Esophagus squamous epithelium (tissue), 5 donors: ENCODE results near the gene COPS8. TPM values are rescaled to one million over a fixed set of nuclear protein-coding genes. Genes with fewer than 3 reads are reported as not detected.
A peak's percentile ranks its signal among the peaks of the same experiment; 100 is the strongest.

Source experiments
- DNase-seq: peaks from one replicate; lab custom pipeline; 2025; lab: John Stamatoyannopoulos, UW
- H3K27ac ChIP-seq, 4 donors: fragments of 200-600 bp; sonication (generic); one replicate each; pipeline ENCODE4 v1.5.1; 2016 to 2019; ENCODE audit warnings: mild to moderate bottlenecking in 1 of 4
- H3K27me3 ChIP-seq, 4 donors: fragments of 200-600 bp; sonication (generic); 1 replicate in 3 of 4; 2 replicates in 1 of 4; pipeline versions ENCODE4 v1.5.1 to v1.6.0; 2017 to 2021; ENCODE audit warnings: antibody characterized with exemption in 1 of 4
- H3K36me3 ChIP-seq, 3 donors: fragments of 200-600 bp; sonication (generic); one replicate each; pipeline ENCODE4 v1.5.1; 2016 to 2019
- H3K4me1 ChIP-seq, 3 donors: fragments of 200-600 bp; sonication (generic); one replicate each; pipeline ENCODE4 v1.5.1; 2017 to 2019
- H3K4me3 ChIP-seq, 4 donors: fragments of 200-600 bp; sonication (generic); 1 replicate in 3 of 4; 2 replicates in 1 of 4; pipeline ENCODE4 v1.5.1; 2016 to 2019; ENCODE audit warnings: mild to moderate bottlenecking in 2 of 4, moderate library complexity in 1 of 4
- H3K9me3 ChIP-seq, 3 donors: fragments of 200-600 bp; sonication (generic); one replicate each; pipeline ENCODE4 v1.5.1; 2016 to 2019
- CTCF ChIP-seq, 6 experiments: fragments of 450-650 bp in 4 of 6; fragments of 200-600 bp in 2 of 6; sonication (generic) in 2 of 6; IDR thresholded peaks; one replicate each; pipeline ENCODE4 v1.5.1; 2016 to 2019; ENCODE audit warnings: antibody characterized with exemption in 6 of 6, mild to moderate bottlenecking in 4 of 6, moderate library complexity in 4 of 6
- POLR2A ChIP-seq, 4 donors: fragments of 450-650 bp; IDR thresholded peaks; one replicate each; pipeline ENCODE4 v1.6.1; 2017; ENCODE audit warnings: antibody characterized with exemption in 4 of 4, mild to moderate bottlenecking in 4 of 4, moderate library complexity in 3 of 4
- WGBS, 2 donors: methylation state at CpG; one replicate each; pipeline ENCODE4 v1.1.5; 2018; 5-methylcytosine and 5-hydroxymethylcytosine counted together
- intact Hi-C: fragments of 100-400 bp; cut with DNase I; formaldehyde crosslinking; loops from one replicate; pipeline ENCODE4 v1.15.0; 2022
- total RNA-seq, 4 donors: library from RNA; depleted of rRNA; stranded (reverse); fragments of >200 nt; gene quantifications; one replicate each; pipeline ENCODE4 v1.1.0, GENCODE V29; 2016
- donor health status: DM: yes; HTN: yes; CAD: no.

Gene COPS8
- total RNA-seq, 4 donors from 2014 or later, result 26.9 to 69.0 (median 54.6) TPM

- Histone ChIP-seq H3K4me3 (no peak overlapping the region), H3K4me1 (peaks cover 0 to 71% (median 20%) of the 10 kb centered on the region in 3 donors), H3K27me3 (no peaks in the 10 kb centered on the region), H3K9me3 (no peaks in the 10 kb centered on the region), H3K27ac (peak overlapping the region; percentile 48 to 80 (median 68)), H3K36me3 (peaks cover 0 to 80% (median 0%) of the 10 kb centered on the region in 3 donors)
- TF ChIP-seq POLR2A (IDR thresholded peaks at IDR 0.05) (no peak), CTCF (IDR thresholded peaks at IDR 0.05) (no peak)
- DNase-seq, result no peak
- 58 to 65% methylated on average over 5 of the region's 5 CpGs for WGBS, 2 donors
- intact Hi-C loops, result no loop called here
Observed at GRCh38 chr2:237092506-237092905, 6.8 kb downstream of the COPS8 start.

- H3K27ac ChIP-seq, result peak overlapping the region; percentile 48 to 80 (median 68)
- H3K27me3 ChIP-seq, result no peaks in the 10 kb centered on the region
- WGBS, 2 donors, result 43 to 50% methylated on average over 9 of the region's 9 CpGs
- peaks cover 0 to 71% (median 19%) of the 10 kb centered on the region in 3 donors for H3K4me1 ChIP-seq
- H3K9me3 ChIP-seq, result no peaks in the 10 kb centered on the region
- no peak overlapping the region for H3K4me3 ChIP-seq
- intact Hi-C loops, result no loop called here
- no peak for DNase-seq
- peaks cover 0 to 81% (median 0%) of the 10 kb centered on the region in 3 donors for H3K36me3 ChIP-seq
- TF ChIP-seq CTCF (IDR thresholded peaks at IDR 0.05) (peak in 5 of 6 experiments; percentile 14 to 62 (median 46)), POLR2A (IDR thresholded peaks at IDR 0.05) (no peak)
Observed at GRCh38 chr2:237092920-237093781, 7.5 kb downstream of the COPS8 start.

DNA sequence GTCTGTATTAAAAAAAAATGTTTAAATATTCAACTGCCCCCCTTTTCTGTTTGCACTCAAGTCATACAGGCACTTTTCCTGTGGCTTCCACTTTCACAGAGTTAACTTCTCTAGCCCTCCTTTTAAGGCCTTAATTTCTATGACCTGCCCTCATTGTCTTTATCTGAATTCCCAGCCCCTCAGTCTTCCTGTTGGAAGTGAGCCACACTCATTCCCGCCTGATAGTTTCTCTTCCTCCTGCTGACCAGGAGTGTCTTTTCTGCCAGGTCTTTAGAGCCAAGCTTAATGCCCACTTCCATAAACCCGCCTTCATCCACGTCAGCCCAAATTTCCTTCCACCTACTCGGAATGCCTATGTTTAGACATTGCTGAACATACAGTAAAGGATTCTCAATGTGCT is 10.5 kb downstream of the COPS8 start:
- Histone ChIP-seq H3K4me1 (peaks cover 0 to 62% (median 19%) of the 10 kb centered on the region in 3 donors), H3K36me3 (peaks cover 0 to 81% (median 10%) of the 10 kb centered on the region in 3 donors), H3K9me3 (no peaks in the 10 kb centered on the region), H3K4me3 (no peak overlapping the region), H3K27ac (peak overlapping the region in 2 of 4 donors; percentile 16 to 70), H3K27me3 (no peaks in the 10 kb centered on the region)
- no peak for DNase-seq
- TF ChIP-seq POLR2A (IDR thresholded peaks at IDR 0.05) (no peak), CTCF (IDR thresholded peaks at IDR 0.05) (no peak)
- intact Hi-C loops, result no loop called here
- WGBS, 2 donors, result 77 to 78% methylated on average over 4 of the region's 4 CpGs

DNA sequence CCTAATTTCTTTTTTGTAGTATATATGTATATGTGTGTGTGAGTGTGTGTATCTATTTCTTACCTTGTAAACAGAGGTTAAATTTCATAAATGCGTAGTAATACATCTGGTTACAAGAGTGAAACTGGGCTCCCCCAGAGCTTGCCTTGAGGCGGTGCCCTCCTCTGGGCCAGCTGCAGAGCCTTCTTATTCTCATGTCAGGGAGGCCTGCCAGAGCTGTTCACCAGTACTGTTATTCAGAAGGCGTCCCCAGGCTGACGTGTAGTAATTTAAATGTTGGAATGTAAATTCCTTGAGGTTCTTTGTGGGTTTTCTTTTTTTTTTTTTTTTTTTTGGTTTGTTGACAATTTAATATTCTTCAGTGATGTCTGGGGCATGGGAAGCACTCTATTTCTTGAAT is 11.2 kb downstream of the COPS8 start:
- intact Hi-C loops, result no loop called here
- Histone ChIP-seq H3K27ac (peak overlapping the region in 2 of 4 donors; percentile 45 to 70), H3K4me1 (peaks cover 0 to 55% (median 13%) of the 10 kb centered on the region in 3 donors), H3K4me3 (no peak overlapping the region), H3K9me3 (no peaks in the 10 kb centered on the region), H3K27me3 (no peaks in the 10 kb centered on the region), H3K36me3 (peaks cover 0 to 81% (median 14%) of the 10 kb centered on the region in 3 donors)
- WGBS, 2 donors, result 42 to 73% methylated on average over 4 of the region's 4 CpGs
- DNase-seq, result no peak
- no peak for TF ChIP-seq CTCF (IDR thresholded peaks at IDR 0.05)
- TF ChIP-seq POLR2A (IDR thresholded peaks at IDR 0.05), result no peak

GRCh38 chr2:237097326-237097910 is 11.7 kb downstream of the COPS8 start:
- DNase-seq, result no peak
- WGBS, 2 donors, result 43 to 69% methylated on average over 2 of the region's 2 CpGs
- Histone ChIP-seq H3K36me3 (peaks cover 0 to 86% (median 14%) of the 10 kb centered on the region in 3 donors), H3K27me3 (no peaks in the 10 kb centered on the region), H3K4me3 (no peak overlapping the region), H3K27ac (peak overlapping the region in 2 of 4 donors; percentile 45 to 70), H3K9me3 (no peaks in the 10 kb centered on the region), H3K4me1 (peaks cover 0 to 51% (median 11%) of the 10 kb centered on the region in 3 donors)
- no peak for TF ChIP-seq POLR2A (IDR thresholded peaks at IDR 0.05)
- no peak for TF ChIP-seq CTCF (IDR thresholded peaks at IDR 0.05)
- intact Hi-C loops, result no loop called here
